HG02798 (cell line): Measurements from ENCODE around the gene OSBPL7.

Source experiments
- ATAC-seq: cut with Tn5 transposase; IDR thresholded peaks from one replicate; pipeline ENCODE4 v1.9.1; 2021; ENCODE audit warnings: mild to moderate bottlenecking; ENCODE audit not compliant: unreplicated experiment, poor library complexity

Gene OSBPL7

DNA sequence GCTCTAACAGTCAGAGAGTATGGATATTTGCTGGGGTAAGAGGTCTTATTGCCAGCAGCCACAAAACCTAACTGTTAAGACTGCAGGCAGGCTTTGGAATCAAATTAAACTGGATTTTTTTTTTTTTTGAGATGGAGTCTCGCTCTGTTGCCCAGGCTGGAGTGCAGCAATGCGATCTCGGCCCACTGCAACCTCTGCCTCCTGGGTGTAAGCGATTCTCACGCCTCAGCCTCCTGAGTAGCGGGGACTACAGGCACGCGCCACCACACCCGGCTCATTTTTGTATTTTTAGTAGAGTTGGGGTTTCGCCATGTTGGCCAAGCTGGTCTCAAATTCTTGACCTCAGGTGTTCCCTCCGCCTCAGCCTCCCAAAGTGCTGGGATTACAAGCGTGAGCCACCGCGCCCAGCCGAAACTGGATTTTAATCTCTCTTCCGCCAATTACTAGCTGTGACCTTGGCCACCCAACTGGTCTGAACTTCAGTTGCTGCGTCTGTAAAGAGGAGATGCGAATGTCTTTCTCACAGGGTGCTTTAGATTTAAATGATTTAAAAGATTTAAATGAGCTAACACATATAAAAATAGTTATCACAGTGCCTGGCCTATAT is 8.9 kb upstream of the OSBPL7 start:
- no peak for ATAC-seq

GRCh38 chr17:47829870-47830269 is 8.3 kb upstream of the OSBPL7 start:
- ATAC-seq, result no peak

DNA sequence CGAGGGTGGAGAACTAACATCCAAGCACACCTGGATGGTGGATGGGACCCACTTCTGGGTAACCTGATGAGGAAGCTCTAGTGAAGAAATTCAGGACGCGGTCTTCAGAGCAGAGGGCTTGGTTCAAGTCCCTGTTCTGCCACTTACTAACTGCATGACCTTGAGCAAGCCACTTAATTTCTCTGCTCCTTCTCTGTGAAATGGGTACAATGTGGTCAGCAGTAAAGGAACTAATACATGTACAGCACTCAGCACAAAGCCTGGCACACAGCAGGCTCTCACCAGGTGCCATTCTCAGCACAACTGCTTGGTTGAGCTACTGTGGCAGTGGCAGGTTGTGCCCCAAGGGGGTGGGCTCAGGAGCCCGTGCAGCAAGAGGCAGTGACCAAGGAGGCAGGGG is 1.9 kb upstream of the OSBPL7 start:
- ATAC-seq, result no peak

- ATAC-seq, result no peak
Measured at GRCh38 chr17:47822785-47823184, 1.2 kb upstream of the OSBPL7 start.

DNA sequence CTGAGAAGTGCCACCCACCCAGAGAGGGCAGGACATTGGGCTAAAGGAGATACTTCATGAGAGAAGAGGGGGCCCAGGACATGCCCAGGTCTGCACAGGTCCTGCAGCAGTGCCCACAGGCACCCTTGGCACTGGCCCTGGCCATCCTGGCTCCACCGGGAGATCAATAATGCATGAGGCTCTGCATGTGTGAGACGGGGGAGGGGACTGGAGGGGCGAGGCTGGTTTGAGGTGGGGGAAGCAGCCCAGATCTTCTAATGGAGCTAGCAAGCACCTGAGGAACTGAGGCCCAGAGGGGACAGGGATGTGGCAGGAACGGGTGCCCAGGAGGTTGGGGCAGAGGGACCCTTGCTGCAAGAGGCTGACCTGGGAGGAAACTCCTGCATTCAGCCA is 567 bp downstream of the OSBPL7 start:
- ATAC-seq, result no peak

DNA sequence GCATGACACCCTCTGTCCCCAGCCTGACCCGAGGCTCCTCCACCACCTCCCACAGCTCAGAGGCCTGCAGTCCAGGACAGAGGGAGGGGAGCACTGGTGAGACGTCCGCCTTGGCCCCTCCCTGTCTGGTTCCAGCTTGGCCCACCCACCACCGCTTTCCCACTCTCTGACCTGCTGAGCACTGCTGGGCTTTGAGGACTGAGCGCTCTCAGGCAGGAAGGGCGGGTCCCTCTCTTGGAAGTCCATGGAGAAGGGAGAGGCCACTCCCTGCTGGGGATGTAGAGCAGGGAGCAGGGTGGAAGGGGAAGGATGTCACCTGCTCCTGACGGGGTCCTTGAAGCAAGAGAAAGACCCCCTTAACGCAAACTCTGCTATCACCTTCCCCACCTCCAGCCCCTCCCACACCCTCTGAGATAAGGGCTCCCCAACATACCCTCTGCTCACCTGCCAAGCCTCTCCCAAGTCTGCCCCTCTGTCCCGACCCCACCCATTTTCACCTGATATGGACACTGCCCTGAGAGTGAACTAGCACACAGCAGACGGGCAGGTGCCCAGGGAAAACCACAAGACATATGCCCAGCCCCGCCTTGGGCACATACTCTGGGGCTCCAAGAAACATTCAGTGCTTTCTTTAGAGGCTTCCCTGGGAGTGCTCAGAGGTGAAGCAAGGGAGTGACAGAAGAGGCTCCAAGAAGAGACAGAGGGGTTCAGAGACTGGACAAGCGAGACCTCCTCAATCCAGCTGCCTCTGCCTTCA is 1.4 kb downstream of the OSBPL7 start:
- no peak for ATAC-seq

- no peak for ATAC-seq
Measured at GRCh38 chr17:47819475-47819874, 2.1 kb downstream of the OSBPL7 start.

DNA sequence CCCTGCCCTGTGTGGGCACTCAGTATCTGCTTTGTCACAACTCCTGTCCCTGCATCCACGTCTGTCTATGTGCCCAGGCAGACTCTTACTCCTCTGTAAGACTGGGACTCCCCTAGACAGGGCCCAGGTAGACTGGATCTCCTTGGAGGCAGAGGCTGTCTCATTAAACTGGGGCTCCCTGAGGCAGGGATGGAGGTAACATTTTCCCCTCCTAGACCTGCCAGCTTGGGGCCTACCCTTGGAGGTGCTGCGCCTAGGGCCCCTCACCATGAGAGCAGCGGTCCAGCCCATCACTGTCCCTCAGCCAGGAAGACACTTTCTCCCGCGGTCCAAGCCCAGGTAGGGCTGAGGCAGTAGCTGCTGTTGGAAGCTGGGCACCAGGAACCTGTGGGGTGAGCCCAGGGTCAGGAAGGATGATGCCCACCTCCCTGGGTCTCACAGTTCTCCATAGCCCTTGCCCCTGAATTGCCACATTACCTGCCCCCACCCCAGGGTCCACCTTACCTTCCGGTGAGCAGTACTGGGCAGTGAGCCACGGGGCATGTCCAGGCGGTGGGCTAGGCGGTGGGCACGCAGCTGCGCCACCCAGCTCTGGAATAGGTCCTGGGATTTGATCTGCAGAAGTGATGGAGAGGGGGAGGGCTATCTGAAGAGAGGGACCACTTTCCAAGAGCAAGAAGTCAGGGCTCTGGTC is 3.4 kb downstream of the OSBPL7 start:
- ATAC-seq, result no peak

DNA sequence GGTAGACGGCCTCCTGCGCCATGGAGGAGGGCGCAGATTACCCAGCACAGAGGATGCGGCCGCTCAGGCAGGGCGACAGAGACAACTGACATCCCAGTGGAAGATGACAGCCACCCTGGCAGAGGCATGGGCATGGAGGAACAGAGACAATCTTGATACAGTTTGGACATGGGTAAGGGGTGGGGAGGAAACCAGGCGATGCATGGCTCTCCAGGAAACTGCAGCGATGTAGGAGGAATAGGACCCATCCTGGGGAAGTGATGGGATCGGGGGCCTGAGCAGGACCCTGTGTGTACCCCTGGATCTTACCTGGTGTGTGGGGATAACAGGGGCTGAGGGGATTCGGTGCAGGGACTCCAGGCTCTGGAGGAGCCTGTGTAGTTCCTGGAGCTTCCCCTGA is 4.6 kb downstream of the OSBPL7 start:
- ATAC-seq, result no peak

DNA sequence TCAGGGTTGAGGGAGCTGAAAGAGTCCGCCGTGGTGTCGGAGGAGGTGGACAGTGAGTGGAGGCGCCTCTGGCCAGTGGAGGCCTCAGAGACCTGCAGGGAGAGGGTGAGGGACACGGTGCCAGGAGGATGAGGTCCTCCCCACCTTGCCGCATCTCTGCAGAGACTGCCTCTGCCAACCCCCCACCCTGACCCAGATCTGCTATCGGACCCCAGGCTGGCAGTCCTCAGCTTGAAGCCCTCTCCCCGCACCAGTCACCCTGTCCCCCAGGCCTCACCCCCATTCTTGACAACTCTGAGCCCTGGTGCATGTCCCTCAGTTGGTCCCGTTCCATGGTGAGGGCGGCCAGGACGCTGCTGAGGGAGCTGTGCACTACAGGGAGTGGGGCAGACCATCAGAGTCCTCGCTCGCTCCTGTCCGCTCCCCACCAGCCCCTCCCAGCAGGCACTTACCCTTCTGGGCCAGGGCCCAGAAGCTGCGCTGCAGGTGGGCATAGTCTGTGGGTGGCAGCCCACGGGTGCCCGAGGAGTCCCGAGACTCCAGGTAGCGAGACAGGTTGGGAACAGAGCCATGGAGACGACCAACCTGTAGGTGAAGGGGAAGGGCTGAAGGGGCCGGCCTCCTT is 5.4 kb downstream of the OSBPL7 start:
- no peak for ATAC-seq

DNA sequence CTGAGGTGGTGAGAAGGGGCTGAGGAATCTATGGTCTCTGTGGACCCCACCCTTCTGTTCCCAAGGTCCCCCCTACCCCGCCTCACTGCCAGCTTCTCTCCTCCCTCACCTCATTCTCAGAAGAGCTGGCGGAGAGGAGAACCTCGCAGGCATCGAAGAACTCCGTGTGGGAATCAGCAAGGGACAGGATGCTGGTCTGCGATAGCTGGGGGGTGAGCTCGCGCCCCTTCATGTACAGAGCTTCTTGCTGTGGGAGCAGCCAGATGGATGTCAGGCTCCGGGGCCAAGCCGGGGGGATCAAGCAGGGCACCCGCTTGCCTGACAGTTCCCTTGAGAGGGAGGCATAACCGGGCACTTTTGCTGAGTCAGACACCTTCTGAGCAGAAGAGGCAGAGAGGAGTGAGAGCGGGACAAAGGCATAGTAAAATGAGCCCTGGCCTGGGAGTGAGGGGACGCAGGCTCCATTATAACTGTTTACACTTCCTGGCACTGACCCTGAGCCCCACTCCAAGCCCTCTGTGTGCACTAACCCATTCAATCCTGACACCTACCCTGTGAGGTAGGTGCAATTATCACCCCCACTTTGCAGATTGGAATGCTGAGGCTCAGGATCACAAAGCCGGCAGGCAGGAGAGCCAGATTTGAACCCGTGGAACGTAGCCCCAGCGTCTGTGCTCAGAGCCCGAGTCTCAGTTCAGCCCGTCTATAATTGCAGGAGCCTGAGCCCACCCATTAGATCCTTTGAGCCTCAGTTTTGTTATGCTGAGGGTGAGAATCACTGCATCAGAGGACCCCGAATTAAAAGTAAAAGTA is 6.3 kb downstream of the OSBPL7 start:
- ATAC-seq, result no peak

DNA sequence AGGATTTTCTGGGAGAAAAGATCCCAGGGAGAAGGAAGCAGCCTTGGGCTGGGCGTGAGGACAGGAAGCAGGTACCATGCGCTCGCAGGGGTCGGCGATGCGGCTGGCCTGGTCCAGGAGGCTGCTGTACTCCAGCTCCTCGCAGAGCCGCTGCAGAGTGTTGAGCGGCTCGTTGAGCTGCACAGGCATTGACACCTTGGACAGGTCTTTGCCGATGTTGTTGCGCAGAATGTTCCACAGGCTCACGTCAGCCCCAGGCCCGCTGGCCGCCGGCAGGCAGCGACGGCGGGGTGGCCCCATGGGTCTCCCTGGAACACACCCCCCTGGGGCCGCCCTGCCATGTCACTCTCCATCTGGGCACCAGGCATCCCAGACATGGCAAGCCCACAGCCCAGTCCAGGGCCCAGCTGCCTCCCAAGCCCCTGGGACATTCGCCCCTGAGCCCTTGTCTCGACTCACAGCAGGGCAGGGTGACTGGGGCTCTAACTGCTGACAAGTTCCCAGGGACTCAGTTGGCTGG is 8.0 kb downstream of the OSBPL7 start:
- no peak for ATAC-seq

- ATAC-seq, result no peak
Measured at GRCh38 chr17:47813077-47813476, 8.5 kb downstream of the OSBPL7 start.

DNA sequence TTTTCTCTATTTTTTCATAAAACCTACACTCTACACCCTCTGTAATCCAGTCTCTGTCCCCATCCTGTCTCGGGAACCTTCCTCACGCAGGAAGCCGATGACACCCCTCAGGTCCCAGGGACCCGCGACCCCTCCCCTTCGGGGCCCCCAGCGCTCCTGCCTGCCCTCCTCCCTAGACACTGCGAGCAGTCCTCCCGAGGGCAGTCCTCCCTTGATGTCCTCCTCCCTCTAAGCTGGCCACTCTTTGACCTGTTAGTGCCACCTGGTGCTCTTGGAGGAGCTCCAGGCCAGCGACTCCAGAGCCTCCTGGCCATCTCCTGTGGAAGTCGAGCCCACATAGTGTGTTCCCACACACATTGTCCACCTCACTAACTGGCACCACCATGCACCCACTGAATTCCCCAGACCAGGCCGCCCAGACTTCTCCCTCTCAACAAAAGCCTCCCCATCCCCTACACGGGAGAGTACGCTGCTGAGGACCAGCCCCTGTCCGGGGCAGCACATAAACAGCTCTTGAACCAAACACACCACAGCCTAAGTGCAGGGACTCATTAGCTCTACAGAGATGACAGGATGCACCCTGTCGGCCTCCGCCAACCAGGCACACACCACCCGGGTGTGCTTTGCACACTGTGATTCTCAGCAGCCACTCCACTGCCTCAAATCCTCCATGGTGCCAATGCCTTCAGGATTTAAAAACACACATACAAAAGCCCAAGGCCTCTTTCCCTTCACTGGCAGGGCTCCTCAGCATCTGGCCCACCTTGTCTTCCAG is 9.3 kb downstream of the OSBPL7 start:
- ATAC-seq, result no peak

DNA sequence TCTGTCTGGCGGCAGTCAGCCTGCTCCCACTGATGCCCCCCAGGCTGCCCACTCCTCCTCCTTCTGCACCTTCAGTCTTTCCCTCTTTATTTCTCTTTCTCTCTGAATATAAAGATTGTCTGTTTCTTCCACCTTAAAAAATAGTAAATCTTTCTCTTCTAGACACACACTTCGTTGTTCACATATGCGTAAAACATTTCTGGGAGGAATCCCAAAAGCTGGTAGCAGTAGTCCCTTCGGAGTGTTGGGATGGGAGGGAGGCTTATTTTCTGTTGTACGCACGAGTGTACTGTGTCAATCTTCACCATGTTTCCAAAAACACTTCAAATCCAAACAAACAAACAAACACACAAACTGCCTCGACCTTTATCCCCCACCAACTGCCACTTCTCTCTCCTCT is 9.9 kb downstream of the OSBPL7 start:
- ATAC-seq, result no peak

GRCh38 chr17:47810901-47811635 is 10.5 kb downstream of the OSBPL7 start:
- ATAC-seq, result no peak

DNA sequence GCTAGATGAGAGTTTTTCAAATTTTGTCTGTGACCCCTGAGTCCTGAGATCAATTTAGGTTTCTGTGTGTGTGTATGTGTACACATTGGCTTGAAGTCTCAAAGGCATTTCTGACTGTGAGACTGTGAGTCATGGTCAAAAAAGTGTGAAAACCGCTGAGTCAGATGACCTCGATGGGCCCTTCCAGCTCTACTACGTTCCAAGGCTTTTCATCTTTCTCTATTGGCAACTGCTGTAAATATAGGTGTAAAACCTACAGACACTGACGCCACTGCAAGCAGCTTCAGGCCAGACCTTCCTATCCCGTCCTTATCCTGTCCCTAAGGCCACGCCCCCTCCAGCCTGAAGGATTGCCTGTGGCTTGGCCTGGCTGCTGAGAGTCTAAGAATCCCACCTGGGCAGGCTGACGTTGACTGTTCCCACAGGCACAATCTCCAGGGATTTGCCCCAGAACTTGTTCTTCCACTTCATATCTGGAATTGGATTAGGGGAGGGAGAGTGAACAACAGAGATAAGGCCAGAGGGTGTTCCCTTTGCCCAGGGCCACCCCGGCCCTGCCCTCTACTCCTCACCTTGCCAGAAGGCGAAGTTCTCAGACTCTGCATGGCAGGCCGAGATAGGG is 11.3 kb downstream of the OSBPL7 start:
- ATAC-seq, result no peak

DNA sequence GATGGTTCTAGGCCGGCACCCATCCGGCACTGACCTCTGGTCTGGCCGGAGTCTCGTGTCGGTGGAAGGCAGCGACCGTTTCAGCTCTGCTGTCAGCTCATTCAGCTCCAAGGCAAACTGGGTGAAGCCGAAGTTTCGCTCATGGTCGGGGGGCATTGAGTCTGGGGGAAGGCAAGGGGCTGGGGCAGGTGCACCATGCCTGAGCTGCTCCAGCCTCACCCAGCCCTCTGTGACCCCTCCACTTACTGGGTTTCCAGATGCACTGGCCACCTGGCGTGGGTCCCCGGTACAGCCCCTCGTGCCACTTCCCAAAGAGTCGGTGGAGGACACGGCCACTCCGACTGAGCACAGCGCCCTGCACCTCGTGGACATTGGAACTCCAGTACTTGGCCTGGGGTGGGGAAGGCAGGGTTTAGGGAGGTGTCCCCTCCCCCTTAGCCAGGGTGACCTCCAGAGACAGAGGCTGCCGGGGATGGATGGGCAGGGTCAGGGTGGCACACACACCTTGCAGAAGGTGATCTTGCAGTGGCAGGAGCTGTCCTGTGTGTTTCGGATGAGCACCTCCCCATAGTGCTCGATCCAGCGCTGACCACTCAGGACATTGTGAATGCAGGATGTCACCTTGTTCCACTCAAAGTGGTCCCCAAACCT is 12.6 kb downstream of the OSBPL7 start:
- ATAC-seq, result no peak
